Mesenchymal stem cell (in vitro differentiated cells and primary cell): Measurements from ENCODE around the gene CHML.

Source experiments
- DNase-seq: peaks from one replicate; pipeline ENCODE4 v3.0.0-alpha.2; 2013
- H2AFZ ChIP-seq: one replicate; pipeline ENCODE4 v1.6.1; 2013; ENCODE audit warnings: low read depth, mild to moderate bottlenecking, control low read depth, inconsistent platforms, low read length, moderate library complexity
- H2AK5ac ChIP-seq: 2 replicates; pipeline ENCODE4 v1.6.1; 2013; ENCODE audit warnings: low read length, moderate library complexity, mild to moderate bottlenecking, inconsistent platforms; ENCODE audit not compliant: severe bottlenecking
- H2BK120ac ChIP-seq: one replicate; pipeline ENCODE4 v1.6.1; 2013; ENCODE audit warnings: low read depth, mild to moderate bottlenecking, inconsistent platforms, low read length, moderate library complexity
- H2BK12ac ChIP-seq, 2 experiments: one replicate each; pipeline ENCODE4 v1.6.1; 2013; ENCODE audit warnings: inconsistent platforms in 2 of 2, low read length in 2 of 2, mild to moderate bottlenecking in 2 of 2, moderate library complexity in 2 of 2, control low read depth in 1 of 2
- H2BK15ac ChIP-seq: one replicate; pipeline ENCODE4 v1.6.1; 2013; ENCODE audit warnings: mild to moderate bottlenecking, low read depth, inconsistent platforms; ENCODE audit not compliant: poor library complexity, severe bottlenecking
- H2BK5ac ChIP-seq: 2 replicates; pipeline ENCODE4 v1.6.1; 2013; ENCODE audit warnings: low read depth, mild to moderate bottlenecking, low read length, control low read depth, inconsistent platforms; ENCODE audit not compliant: poor library complexity, severe bottlenecking
- H3K14ac ChIP-seq, 2 experiments: one replicate each; pipeline ENCODE4 v1.6.1; 2013; ENCODE audit warnings: inconsistent platforms in 2 of 2, low read length in 2 of 2, control low read depth in 1 of 2, mild to moderate bottlenecking in 1 of 2, moderate library complexity in 1 of 2
- H3K18ac ChIP-seq, 2 experiments: one replicate each; pipeline ENCODE4 v1.6.1; 2013; ENCODE audit warnings: inconsistent platforms in 2 of 2, low read length in 2 of 2, control low read depth in 1 of 2, low read depth in 1 of 2, mild to moderate bottlenecking in 1 of 2
- H3K23ac ChIP-seq, 2 experiments: one replicate each; pipeline ENCODE4 v1.6.1; 2013; ENCODE audit warnings: inconsistent platforms in 2 of 2, low read length in 2 of 2, mild to moderate bottlenecking in 2 of 2, moderate library complexity in 2 of 2, control low read depth in 1 of 2
- H3K27ac ChIP-seq: 2 replicates; pipeline ENCODE4 v1.5.1; 2013; ENCODE audit warnings: mild to moderate bottlenecking, moderate library complexity, low read length, control low read depth, inconsistent platforms; ENCODE audit not compliant: poor library complexity, severe bottlenecking
- H3K27me3 ChIP-seq, 2 experiments: 2 replicates each; pipeline versions ENCODE4 v1.6.1 to v1.7.0; 2013; ENCODE audit warnings: low read length in 2 of 2, mild to moderate bottlenecking in 2 of 2, moderate library complexity in 2 of 2, control low read depth in 1 of 2, inconsistent platforms in 1 of 2; ENCODE audit not compliant: control insufficient read depth in 1 of 2, insufficient read depth in 1 of 2
- H3K36me3 ChIP-seq, 2 experiments: 2 replicates each; pipeline versions ENCODE4 v1.6.1 to v1.7.0; 2013; ENCODE audit warnings: low read length in 2 of 2, control low read depth in 1 of 2, inconsistent platforms in 1 of 2, low read depth in 1 of 2, mild to moderate bottlenecking in 1 of 2; ENCODE audit not compliant: insufficient read depth in 2 of 2, control insufficient read depth in 1 of 2
- H3K4ac ChIP-seq, 2 experiments: one replicate each; pipeline ENCODE4 v1.6.1; 2013; ENCODE audit warnings: inconsistent platforms in 2 of 2, low read length in 2 of 2, mild to moderate bottlenecking in 2 of 2, moderate library complexity in 2 of 2, control low read depth in 1 of 2, low read depth in 1 of 2
- H3K4me1 ChIP-seq: 2 replicates; pipeline ENCODE4 v1.6.1; 2013; ENCODE audit warnings: low read depth, low read length, control low read depth; ENCODE audit not compliant: control insufficient read depth, insufficient read depth
- H3K4me2 ChIP-seq: 2 replicates; pipeline ENCODE4 v1.6.1; 2013; ENCODE audit warnings: low read length, mild to moderate bottlenecking, inconsistent platforms; ENCODE audit not compliant: poor library complexity, severe bottlenecking
- H3K4me3 ChIP-seq, 2 experiments: 2 replicates each; pipeline versions ENCODE4 v1.5.1 to v1.7.0; 2013; ENCODE audit warnings: low read length in 2 of 2, mild to moderate bottlenecking in 2 of 2, control low read depth in 1 of 2, low read depth in 1 of 2; ENCODE audit not compliant: insufficient read depth in 1 of 2
- H3K79me1 ChIP-seq: replicated peaks from 2 replicates; pipeline ENCODE4 v1.6.1; 2013; ENCODE audit warnings: mild to moderate bottlenecking, control low read depth, low read length, inconsistent platforms; ENCODE audit not compliant: poor library complexity, severe bottlenecking
- H3K9ac ChIP-seq: 2 replicates; pipeline ENCODE4 v1.7.0; 2013; ENCODE audit warnings: mild to moderate bottlenecking, low read length, moderate library complexity
- H3K9me3 ChIP-seq: 2 replicates; pipeline ENCODE4 v1.7.0; 2013; ENCODE audit warnings: mild to moderate bottlenecking, low read length; ENCODE audit not compliant: control insufficient read depth
- H4K8ac ChIP-seq: one replicate; pipeline ENCODE4 v1.6.1; 2013; ENCODE audit warnings: inconsistent platforms, mild to moderate bottlenecking, low read length, moderate library complexity
- H4K91ac ChIP-seq: one replicate; pipeline ENCODE4 v1.6.1; 2013; ENCODE audit warnings: mild to moderate bottlenecking, low read length, inconsistent platforms
- WGBS: methylation state at CpG from one replicate; pipeline ENCODE4 v1.1.7; 2013; ENCODE audit warnings: mixed read lengths; 5-methylcytosine and 5-hydroxymethylcytosine counted together

CHML gene

GRCh38 chr1:241636291-241636690, 3.9 kb downstream of the CHML start:
- no peak overlapping the region for H3K4me2 ChIP-seq
- no peaks in the 10 kb centered on the region for H3K9me3 ChIP-seq
- H3K4ac ChIP-seq = no peak overlapping the region
- H3K9ac ChIP-seq = no peak overlapping the region
- no peak overlapping the region for H3K18ac ChIP-seq
- no CpG with 5 or more reads among the region's 1 CpG for WGBS
- DNase-seq = no peak
- no peak overlapping the region for H4K8ac ChIP-seq
- peaks cover 0 to 15% of the 10 kb centered on the region in 2 experiments for H3K36me3 ChIP-seq
- H3K14ac ChIP-seq = no peak overlapping the region
- H3K27ac ChIP-seq = no peak overlapping the region
- peaks cover 3% of the 10 kb centered on the region for H3K4me1 ChIP-seq
- H3K79me1 ChIP-seq = peaks cover 14% of the 10 kb centered on the region
- no peak overlapping the region for H2AK5ac ChIP-seq
- H2BK12ac ChIP-seq = no peak overlapping the region
- no peak overlapping the region for H2BK15ac ChIP-seq
- no peaks in the 10 kb centered on the region for H3K27me3 ChIP-seq
- no peak overlapping the region for H2BK5ac ChIP-seq
- no peak overlapping the region for H4K91ac ChIP-seq
- H3K4me3 ChIP-seq = no peak overlapping the region
- H3K23ac ChIP-seq = no peak overlapping the region
- H2BK120ac ChIP-seq = no peak overlapping the region
- no peak overlapping the region for H2AFZ ChIP-seq

GRCh38 chr1:241635556-241636152, 4.5 kb downstream of the CHML start:
- no peak overlapping the region for H3K4me2 ChIP-seq
- H3K9me3 ChIP-seq = no peaks in the 10 kb centered on the region
- no peak overlapping the region for H2BK15ac ChIP-seq
- no peak overlapping the region for H4K91ac ChIP-seq
- DNase-seq = no peak
- H3K23ac ChIP-seq = no peak overlapping the region
- peaks cover 0 to 15% of the 10 kb centered on the region in 2 experiments for H3K36me3 ChIP-seq
- H3K9ac ChIP-seq = no peak overlapping the region
- no peaks in the 10 kb centered on the region for H3K27me3 ChIP-seq
- no peak overlapping the region for H2AFZ ChIP-seq
- H3K27ac ChIP-seq = no peak overlapping the region
- H2AK5ac ChIP-seq = no peak overlapping the region
- no peak overlapping the region for H3K18ac ChIP-seq
- no peak overlapping the region for H2BK5ac ChIP-seq
- peaks cover 3% of the 10 kb centered on the region for H3K4me1 ChIP-seq
- no peak overlapping the region for H3K14ac ChIP-seq
- 100% methylated on average over 2 of the region's 4 CpGs for WGBS
- no peak overlapping the region for H2BK12ac ChIP-seq
- no peak overlapping the region for H3K4ac ChIP-seq
- no peak overlapping the region for H4K8ac ChIP-seq
- peaks cover 14% of the 10 kb centered on the region for H3K79me1 ChIP-seq
- no peak overlapping the region for H2BK120ac ChIP-seq
- H3K4me3 ChIP-seq = no peak overlapping the region

DNA sequence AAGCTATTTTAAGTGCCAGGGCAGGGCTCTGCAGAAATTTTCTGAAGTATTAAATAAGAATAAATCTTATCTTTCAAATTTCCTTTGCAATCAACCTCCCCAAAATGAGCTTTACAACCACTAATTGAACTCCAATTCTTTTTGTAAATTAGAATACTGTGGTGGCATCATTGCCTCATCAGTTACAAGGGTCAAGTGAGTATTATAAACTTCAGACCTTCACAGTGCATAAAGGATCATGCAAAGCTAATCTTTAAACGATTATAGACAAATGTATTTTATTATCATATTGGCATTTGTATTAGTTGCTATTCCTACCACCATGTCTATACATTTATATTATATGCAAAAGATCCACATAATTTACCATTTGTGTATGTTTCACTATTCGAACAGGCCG, 7.2 kb downstream of the CHML start:
- Histone ChIP-seq H3K4me3 (no peak overlapping the region), H3K23ac (no peak overlapping the region), H2AFZ (no peak overlapping the region), H3K4me1 (peaks cover 1% of the 10 kb centered on the region), H3K18ac (no peak overlapping the region), H3K9me3 (no peaks in the 10 kb centered on the region), H4K8ac (no peak overlapping the region), H3K27ac (no peak overlapping the region), H2AK5ac (no peak overlapping the region), H3K4ac (no peak overlapping the region), H2BK12ac (no peak overlapping the region), H3K14ac (no peak overlapping the region), H2BK5ac (no peak overlapping the region), H2BK15ac (no peak overlapping the region), H3K36me3 (peaks cover 0 to 15% of the 10 kb centered on the region in 2 experiments), H3K9ac (no peak overlapping the region), H2BK120ac (no peak overlapping the region), H3K79me1 (peaks cover 16% of the 10 kb centered on the region), H4K91ac (no peak overlapping the region), H3K4me2 (no peak overlapping the region), H3K27me3 (no peaks in the 10 kb centered on the region)
- WGBS = no CpG with 5 or more reads among the region's 3 CpGs
- no peak for DNase-seq

GRCh38 chr1:241631674-241632073, 8.5 kb downstream of the CHML start:
- 100% methylated on average over 2 of the region's 5 CpGs for WGBS
- no peak overlapping the region for H3K9ac ChIP-seq
- peaks cover 16% of the 10 kb centered on the region for H3K79me1 ChIP-seq
- H3K27ac ChIP-seq = no peak overlapping the region
- H2BK5ac ChIP-seq = no peak overlapping the region
- no peak overlapping the region for H3K18ac ChIP-seq
- no peak overlapping the region for H4K8ac ChIP-seq
- H3K27me3 ChIP-seq = no peaks in the 10 kb centered on the region
- no peak for DNase-seq
- H3K4me1 ChIP-seq = no peaks in the 10 kb centered on the region
- H2AK5ac ChIP-seq = no peak overlapping the region
- no peak overlapping the region for H2BK120ac ChIP-seq
- H3K4me3 ChIP-seq = no peak overlapping the region
- no peaks in the 10 kb centered on the region for H3K9me3 ChIP-seq
- no peak overlapping the region for H3K23ac ChIP-seq
- peaks cover 0 to 15% of the 10 kb centered on the region in 2 experiments for H3K36me3 ChIP-seq
- H2BK12ac ChIP-seq = no peak overlapping the region
- H2BK15ac ChIP-seq = no peak overlapping the region
- no peak overlapping the region for H3K4me2 ChIP-seq
- no peak overlapping the region for H3K4ac ChIP-seq
- H3K14ac ChIP-seq = no peak overlapping the region
- H2AFZ ChIP-seq = no peak overlapping the region
- H4K91ac ChIP-seq = no peak overlapping the region
